Endothelial cell (in vitro differentiated cells): Measurements from ENCODE around the gene TSPAN11. TPM values are rescaled to one million over a fixed set of nuclear protein-coding genes. Genes with fewer than 3 reads are reported as not detected.

ENCODE experiments used
- DNase-seq: peaks from one replicate; pipeline ENCODE4 v3.0.0; 2021; ENCODE audit warnings: low spot score
- H3K27ac Mint-ChIP-seq: one replicate; pipeline ENCODE4 v1.8.0; 2021; ENCODE audit warnings: mixed read lengths, inconsistent platforms; ENCODE audit not compliant: unreplicated experiment
- H3K27me3 Mint-ChIP-seq: one replicate; pipeline ENCODE4 v1.8.0; 2021; ENCODE audit warnings: mild to moderate bottlenecking, moderate library complexity, mixed read lengths, inconsistent platforms; ENCODE audit not compliant: unreplicated experiment
- H3K36me3 Mint-ChIP-seq: one replicate; pipeline ENCODE4 v1.8.0; 2021; ENCODE audit warnings: mild to moderate bottlenecking, low read depth, mixed read lengths, inconsistent platforms; ENCODE audit not compliant: unreplicated experiment
- H3K4me1 Mint-ChIP-seq: one replicate; pipeline ENCODE4 v1.8.0; 2021; ENCODE audit warnings: mild to moderate bottlenecking, mixed read lengths, inconsistent platforms; ENCODE audit not compliant: unreplicated experiment
- H3K4me3 Mint-ChIP-seq: one replicate; pipeline ENCODE4 v1.8.0; 2021; ENCODE audit warnings: mild to moderate bottlenecking, mixed read lengths, inconsistent platforms; ENCODE audit not compliant: unreplicated experiment
- H3K9me3 Mint-ChIP-seq: one replicate; pipeline ENCODE4 v1.8.0; 2021; ENCODE audit warnings: mixed read lengths, inconsistent platforms; ENCODE audit not compliant: unreplicated experiment
- CTCF ChIP-seq: fragments of 200-600 bp; sonication (generic); IDR thresholded peaks from one replicate; pipeline ENCODE4 v1.5.0; 2021; ENCODE audit warnings: antibody characterized with exemption; ENCODE audit not compliant: unreplicated experiment
- total RNA-seq: library from RNA; stranded (reverse); fragmentation: NEBNext Ultra II Directional; extraction: Animal tissue kit (Norgen Biotek cat#: 25700); gene quantifications from one replicate; pipeline ENCODE4 v1.2.1, GENCODE V29; 2021; ENCODE audit not compliant: unreplicated experiment

TSPAN11 gene
- total RNA-seq, 1 donor from 2014 or later: 3.6 TPM

- no peak overlapping the region for H3K27ac Mint-ChIP-seq
- no peaks in the 10 kb centered on the region for H3K36me3 Mint-ChIP-seq
- DNase-seq: no peak
- no peak overlapping the region for H3K4me3 Mint-ChIP-seq
- no peak for TF ChIP-seq CTCF
- peaks cover 4% of the 10 kb centered on the region for H3K27me3 Mint-ChIP-seq
- H3K9me3 Mint-ChIP-seq: no peaks in the 10 kb centered on the region
- H3K4me1 Mint-ChIP-seq: no peaks in the 10 kb centered on the region
Measured at GRCh38 chr12:31006416-31007152, 80.0 kb downstream of the TSPAN11 start.

GRCh38 chr12:31007153-31007495, 80.6 kb downstream of the TSPAN11 start:
- TF ChIP-seq CTCF: no peak
- no peak overlapping the region for H3K27ac Mint-ChIP-seq
- H3K4me1 Mint-ChIP-seq: no peaks in the 10 kb centered on the region

GRCh38 chr12:31007636-31008175, 81.2 kb downstream of the TSPAN11 start:
- Mint-ChIP-seq H3K4me3 (no peak overlapping the region), H3K36me3 (no peaks in the 10 kb centered on the region), H3K4me1 (peaks cover 3% of the 10 kb centered on the region), H3K27ac (no peak overlapping the region), H3K27me3 (peaks cover 9% of the 10 kb centered on the region), H3K9me3 (no peaks in the 10 kb centered on the region)
- no peak for DNase-seq
- no peak for TF ChIP-seq CTCF

More at GRCh38 chr12:31007153-31007495, 80.6 kb downstream of the TSPAN11 start:
- H3K9me3 Mint-ChIP-seq: no peaks in the 10 kb centered on the region
- H3K4me3 Mint-ChIP-seq: no peak overlapping the region
- peaks cover 4% of the 10 kb centered on the region for H3K27me3 Mint-ChIP-seq
- no peak for DNase-seq
- no peaks in the 10 kb centered on the region for H3K36me3 Mint-ChIP-seq

GRCh38 chr12:31008241-31008761, 81.8 kb downstream of the TSPAN11 start:
- no peak overlapping the region for H3K4me3 Mint-ChIP-seq
- H3K9me3 Mint-ChIP-seq: no peaks in the 10 kb centered on the region
- H3K36me3 Mint-ChIP-seq: no peaks in the 10 kb centered on the region
- peaks cover 3% of the 10 kb centered on the region for H3K4me1 Mint-ChIP-seq
- peaks cover 12% of the 10 kb centered on the region for H3K27me3 Mint-ChIP-seq
- H3K27ac Mint-ChIP-seq: no peak overlapping the region
- no peak for TF ChIP-seq CTCF
- no peak for DNase-seq
